Uterus (tissue), 2 donors: ENCODE results near the gene LBHD2.

ENCODE experiments used
- CTCF ChIP-seq, 4 experiments: fragments of 200-600 bp in 2 of 4; fragments of 450-650 bp in 2 of 4; sonication (generic) in 2 of 4; IDR thresholded peaks; one replicate each; pipeline ENCODE4 v1.5.1; 2016 to 2019; ENCODE audit warnings: antibody characterized with exemption in 4 of 4, mild to moderate bottlenecking in 2 of 4, moderate library complexity in 1 of 4
- POLR2A ChIP-seq, 2 donors: fragments of 450-650 bp; IDR thresholded peaks; one replicate each; pipeline ENCODE4 v1.6.1; 2016; ENCODE audit warnings: antibody characterized with exemption in 2 of 2, mild to moderate bottlenecking in 1 of 2, moderate library complexity in 1 of 2

DNA sequence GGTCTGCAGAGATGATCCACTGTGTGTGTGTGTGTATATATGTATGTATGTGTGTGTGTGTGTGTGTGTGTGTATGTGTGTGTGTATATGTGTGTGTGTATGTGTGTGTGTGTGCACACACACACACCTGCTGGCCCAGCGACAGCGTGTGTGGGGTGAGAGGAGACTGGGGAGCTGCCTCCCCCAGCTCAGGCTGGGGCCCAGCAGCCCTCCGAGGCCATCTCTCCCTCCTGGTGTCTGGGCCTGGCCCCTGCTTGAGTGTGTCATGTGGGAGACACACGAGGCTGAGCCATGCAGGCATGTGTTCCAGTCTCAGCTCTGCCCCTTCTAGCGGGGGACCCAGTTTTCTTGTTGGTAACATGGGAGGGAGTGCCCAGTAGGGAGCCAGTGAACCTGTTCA lies 29.3 kb downstream of the LBHD2 start:
- TF ChIP-seq CTCF (IDR thresholded peaks at IDR 0.05), result no peak
- no peak for TF ChIP-seq POLR2A (IDR thresholded peaks at IDR 0.05)
